Mucosa of descending colon (tissue), 3 donors: ENCODE measurements around the gene RNPC3. TPM values are rescaled to one million over a fixed set of nuclear protein-coding genes. Genes with fewer than 3 reads are reported as not detected.
A peak's percentile ranks its signal among the peaks of the same experiment; 100 is the strongest.

Experiments used
- ATAC-seq: fragments of 200-7000 bp; cut with Tn5 transposase; one replicate; pipeline ENCODE4 v1.9.1; 2020; ENCODE audit warnings: mild to moderate bottlenecking, moderate library complexity
- DNase-seq, 3 donors: peaks; one replicate each; pipeline ENCODE4 v3.0.0-alpha.2; 2020
- H3K36me3 ChIP-seq: fragments of 200-600 bp; one replicate; pipeline ENCODE4 v1.8.0; 2021; ENCODE audit warnings: low read depth, mild to moderate bottlenecking
- H3K4me1 ChIP-seq: fragments of 200-600 bp; one replicate; pipeline ENCODE4 v1.8.0; 2021; ENCODE audit warnings: low read depth, mild to moderate bottlenecking
- H3K4me3 ChIP-seq: fragments of 200-600 bp; one replicate; pipeline ENCODE4 v1.8.0; 2021; ENCODE audit warnings: mild to moderate bottlenecking
- H3K9me3 ChIP-seq: fragments of 200-600 bp; one replicate; pipeline ENCODE4 v1.8.0; 2021; ENCODE audit warnings: mild to moderate bottlenecking
- intact Hi-C, 2 donors: fragments of 100-400 bp; cut with DNase I in 1 of 2; cut with micrococcal nuclease in 1 of 2; formaldehyde crosslinking; loops; one replicate each; pipeline versions ENCODE4 v1.11.0 to v1.11.1; 2022; cut with DNase I, micrococcal nuclease
- long read RNA-seq, 2 donors: library from polyadenylated mRNA; unstranded; transcript quantifications; one replicate each; pipeline ENCODE4 v2.0.0, GENCODE V29; 2019 to 2021
- total RNA-seq, 3 donors: library from RNA; stranded (reverse); fragmentation: NEBNext Ultra II Directional in 2 of 3; extraction: Animal tissue kit (Norgen Biotek cat#: 25700) in 2 of 3; gene quantifications; one replicate each; pipeline versions ENCODE4 v1.2.1 to v1.2.4, GENCODE V29; 2021 to 2023
- TF ChIP-seq, protein P1 (sequence below): fragments of 200-600 bp; IDR thresholded peaks from one replicate; pipeline ENCODE4 v1.8.0; 2022; ENCODE audit warnings: antibody characterized with exemption, mild to moderate bottlenecking
- donor health status: DM: no; HTN: no; CAD: no; lungs with moderate emphysema.
- donor health status: DM: no; HTN: no; CAD: no.
- donor health status: DM: no; HTN: yes; CAD: no.

Gene RNPC3
- 10 to 100 TPM; 25.0 to 37.4 (median 32.2) TPM for total RNA-seq
- long read RNA-seq, donor 1, partial matches to known transcripts: 7 of 21 reads
- long read RNA-seq, donor 1, other reads (novel, unspliced or antisense): 12 of 21 reads
- long read RNA-seq, donor 2, partial matches to known transcripts: 15 of 16 reads
- long read RNA-seq, donor 2, other reads (novel, unspliced or antisense): 0 of 16 reads

GRCh38 chr1:103525607-103526507 is at the start of gene RNPC3:
Gene RNPC3 (plus strand): TSS chr1:103525699. CDS start chr1:103526071, 372 bp downstream.
- peak; percentile 93 for ATAC-seq
- Histone ChIP-seq H3K9me3 (no peaks in the 10 kb centered on the region), H3K4me1 (peaks cover 21% of the 10 kb centered on the region), H3K4me3 (peak within 1 kb of the TSS; percentile 68), H3K36me3 (no peaks in the 10 kb centered on the region)
- TF ChIP-seq, protein P1, sequence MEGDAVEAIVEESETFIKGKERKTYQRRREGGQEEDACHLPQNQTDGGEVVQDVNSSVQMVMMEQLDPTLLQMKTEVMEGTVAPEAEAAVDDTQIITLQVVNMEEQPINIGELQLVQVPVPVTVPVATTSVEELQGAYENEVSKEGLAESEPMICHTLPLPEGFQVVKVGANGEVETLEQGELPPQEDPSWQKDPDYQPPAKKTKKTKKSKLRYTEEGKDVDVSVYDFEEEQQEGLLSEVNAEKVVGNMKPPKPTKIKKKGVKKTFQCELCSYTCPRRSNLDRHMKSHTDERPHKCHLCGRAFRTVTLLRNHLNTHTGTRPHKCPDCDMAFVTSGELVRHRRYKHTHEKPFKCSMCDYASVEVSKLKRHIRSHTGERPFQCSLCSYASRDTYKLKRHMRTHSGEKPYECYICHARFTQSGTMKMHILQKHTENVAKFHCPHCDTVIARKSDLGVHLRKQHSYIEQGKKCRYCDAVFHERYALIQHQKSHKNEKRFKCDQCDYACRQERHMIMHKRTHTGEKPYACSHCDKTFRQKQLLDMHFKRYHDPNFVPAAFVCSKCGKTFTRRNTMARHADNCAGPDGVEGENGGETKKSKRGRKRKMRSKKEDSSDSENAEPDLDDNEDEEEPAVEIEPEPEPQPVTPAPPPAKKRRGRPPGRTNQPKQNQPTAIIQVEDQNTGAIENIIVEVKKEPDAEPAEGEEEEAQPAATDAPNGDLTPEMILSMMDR: no peak
- DNase-seq: peak; percentile 86 to 95 (median 90)
- intact Hi-C loops: no loop called here

- DNase-seq: no peak
- TF ChIP-seq, protein P1: no peak
- no peak overlapping the region for H3K4me3 ChIP-seq
- H3K9me3 ChIP-seq: no peaks in the 10 kb centered on the region
- H3K4me1 ChIP-seq: no peaks in the 10 kb centered on the region
- no peak for ATAC-seq
- intact Hi-C loops: no loop called here
- no peaks in the 10 kb centered on the region for H3K36me3 ChIP-seq
Measured at GRCh38 chr1:103477101-103477500, 48.4 kb upstream of the RNPC3 start.

GRCh38 chr1:103489935-103490334 is 35.6 kb upstream of the RNPC3 start:
- Histone ChIP-seq H3K36me3 (no peaks in the 10 kb centered on the region), H3K4me1 (no peaks in the 10 kb centered on the region), H3K9me3 (no peaks in the 10 kb centered on the region), H3K4me3 (no peak overlapping the region)
- intact Hi-C loops: no loop called here
- ATAC-seq (no peak), DNase-seq (no peak)
- TF ChIP-seq, protein P1: no peak

DNA sequence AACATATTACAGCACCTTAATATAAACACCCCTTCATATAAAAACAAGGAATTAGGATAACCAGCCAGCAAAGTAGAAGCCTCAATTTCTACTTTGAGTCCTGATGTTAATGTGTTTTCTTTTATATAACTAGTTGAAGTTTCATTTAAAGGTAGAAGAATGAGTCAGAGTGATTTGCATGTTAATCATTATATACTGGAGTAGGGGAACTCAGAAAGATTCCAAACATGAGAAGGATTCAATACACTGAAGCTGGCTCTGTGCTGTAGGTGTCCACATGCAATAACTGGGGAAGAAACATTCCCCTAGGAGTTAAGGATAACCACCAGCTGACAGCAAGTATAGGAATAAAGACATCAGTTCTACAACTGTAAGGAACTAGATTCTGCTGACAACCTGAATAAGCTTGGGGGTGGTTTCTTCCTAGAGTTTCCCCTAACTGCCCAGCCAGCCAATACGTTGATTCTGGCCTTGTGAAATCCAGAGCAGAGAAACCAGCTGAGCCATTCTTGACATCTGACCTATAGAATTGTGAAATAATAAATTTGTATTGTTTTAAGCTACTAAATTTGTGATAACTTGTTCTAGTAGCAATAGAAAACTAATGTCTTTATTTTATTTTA is 33.4 kb upstream of the RNPC3 start:
- Histone ChIP-seq H3K36me3 (no peaks in the 10 kb centered on the region), H3K4me1 (no peaks in the 10 kb centered on the region), H3K4me3 (no peak overlapping the region), H3K9me3 (no peaks in the 10 kb centered on the region)
- intact Hi-C loops: no loop called here
- ATAC-seq (no peak), DNase-seq (no peak)
- TF ChIP-seq, protein P1: no peak

DNA sequence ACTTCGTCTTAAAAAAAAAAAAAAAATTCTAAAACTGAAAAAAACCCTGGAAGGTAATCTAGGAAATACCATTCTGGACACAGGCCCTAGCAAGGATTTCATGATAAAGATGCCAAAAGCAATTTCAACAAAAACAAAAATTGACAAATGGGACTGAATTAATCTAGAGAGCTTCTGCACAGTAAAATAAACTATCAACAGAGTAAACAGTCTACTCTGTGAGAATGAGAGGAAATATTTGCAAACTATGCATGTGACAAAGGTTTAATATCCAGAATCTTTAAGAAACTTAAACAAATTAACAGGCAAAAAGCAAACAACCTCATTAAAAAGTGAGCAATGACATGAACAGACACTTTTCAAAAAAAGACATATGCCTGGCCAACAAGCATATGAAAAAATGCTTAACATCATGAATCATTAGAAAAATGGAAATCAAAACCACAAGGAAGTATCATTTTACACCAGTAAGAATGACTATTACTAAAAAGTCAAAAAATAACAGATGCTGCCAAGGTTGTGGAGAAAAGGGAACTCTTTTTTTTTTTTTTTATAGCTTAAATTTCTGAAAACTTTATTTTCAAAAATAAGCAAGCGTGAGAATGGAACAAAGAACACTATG is 29.4 kb upstream of the RNPC3 start:
- H3K9me3 ChIP-seq: no peaks in the 10 kb centered on the region
- no peaks in the 10 kb centered on the region for H3K4me1 ChIP-seq
- no peak overlapping the region for H3K4me3 ChIP-seq
- no peak for ATAC-seq
- DNase-seq: no peak
- TF ChIP-seq, protein P1: no peak
- H3K36me3 ChIP-seq: no peaks in the 10 kb centered on the region
- intact Hi-C loops: no loop called here
